Stomach (tissue), 9 donors: ENCODE data around the gene NAV2. TPM values are rescaled to one million over a fixed set of nuclear protein-coding genes. Genes with fewer than 3 reads are reported as not detected.
A peak's percentile ranks its signal among the peaks of the same experiment; 100 is the strongest.

ENCODE experiments used
- DNase-seq, 2 donors: peaks; one replicate each; pipeline versions ENCODE4 v3.0.0 to v3.0.0-alpha.2; 2013 to 2019
- H3K27ac ChIP-seq, 5 donors: fragments of 200-600 bp in 4 of 5; sonication (generic) in 4 of 5; one replicate each; pipeline ENCODE4 v1.5.1; 2013 to 2019; ENCODE audit warnings: mild to moderate bottlenecking in 1 of 5, moderate library complexity in 1 of 5
- H3K27me3 ChIP-seq, 3 donors: fragments of 200-600 bp; sonication (generic); one replicate each; pipeline ENCODE4 v1.5.1; 2017 to 2019; ENCODE audit warnings: mixed run types in 1 of 3
- H3K36me3 ChIP-seq, 4 donors: fragments of 200-600 bp; sonication (generic); 1 replicate in 3 of 4; 2 replicates in 1 of 4; pipeline ENCODE4 v1.5.1; 2016 to 2019
- H3K4me1 ChIP-seq, 4 donors: fragments of 200-600 bp; sonication (generic); one replicate each; pipeline ENCODE4 v1.5.1; 2016 to 2019
- H3K4me3 ChIP-seq, 4 donors: fragments of 200-600 bp; sonication (generic) in 3 of 4; one replicate each; pipeline ENCODE4 v1.5.1; 2016 to 2019; ENCODE audit warnings: mild to moderate bottlenecking in 1 of 4
- H3K9me3 ChIP-seq, 4 donors: fragments of 200-600 bp; sonication (generic); one replicate each; pipeline ENCODE4 v1.5.1; 2016 to 2019
- CTCF ChIP-seq, 7 experiments: fragments of 450-650 bp in 4 of 7; fragments of 200-600 bp in 3 of 7; sonication (generic) in 3 of 7; IDR thresholded peaks; one replicate each; pipeline ENCODE4 v1.5.1; 2016 to 2019; ENCODE audit warnings: antibody characterized with exemption in 7 of 7, control low read depth in 2 of 7, mild to moderate bottlenecking in 1 of 7
- EP300 ChIP-seq: sonication (generic); formaldehyde crosslinking; IDR thresholded peaks from one replicate; pipeline ENCODE4 v1.6.1; 2017; ENCODE audit warnings: antibody characterized with exemption
- POLR2A ChIP-seq, 4 donors: fragments of 450-650 bp; IDR thresholded peaks; one replicate each; pipeline ENCODE4 v1.6.1; 2016; ENCODE audit warnings: antibody characterized with exemption in 4 of 4, control low read depth in 2 of 4, mild to moderate bottlenecking in 1 of 4, moderate library complexity in 1 of 4
- POLR2AphosphoS5 ChIP-seq, 3 donors: sonication (generic); formaldehyde crosslinking; IDR thresholded peaks; one replicate each; pipeline ENCODE4 v1.6.1; 2016; ENCODE audit warnings: antibody characterized with exemption in 3 of 3
- WGBS, 5 donors: extraction: QIAGEN DNeasy Blood & Tissue Kit in 3 of 5; methylation state at CpG; one replicate each; pipeline versions ENCODE4 v1.1.5 to v1.1.7; 2013 to 2018; 5-methylcytosine and 5-hydroxymethylcytosine counted together
- intact Hi-C: fragments of 100-400 bp; cut with DNase I; formaldehyde crosslinking; loops from one replicate; pipeline ENCODE4 v1.15.1; 2023; ENCODE audit warnings: low total_unique reads
- polyA plus RNA-seq, 3 donors: library from polyadenylated mRNA; stranded (reverse); fragments of 200-250 nt; gene quantifications; one replicate each; pipeline ENCODE4 v1.2.3, GENCODE V29; 2013
- total RNA-seq, 5 donors: library from RNA; depleted of rRNA; stranded (reverse); fragments of >200 nt; gene quantifications; one replicate each; pipeline versions ENCODE4 v1.1.0 to v1.2.3, GENCODE V29; 2014 to 2016
- donor health status: healthy with polysubstance abuse.
- donor health status: Bipolar disorder and iron deficiency.
- donor health status: healthy.

Gene NAV2
- total and polyA plus RNA-seq, 8 donors = 1.8 to 92.4 (median 7.9) TPM

DNA sequence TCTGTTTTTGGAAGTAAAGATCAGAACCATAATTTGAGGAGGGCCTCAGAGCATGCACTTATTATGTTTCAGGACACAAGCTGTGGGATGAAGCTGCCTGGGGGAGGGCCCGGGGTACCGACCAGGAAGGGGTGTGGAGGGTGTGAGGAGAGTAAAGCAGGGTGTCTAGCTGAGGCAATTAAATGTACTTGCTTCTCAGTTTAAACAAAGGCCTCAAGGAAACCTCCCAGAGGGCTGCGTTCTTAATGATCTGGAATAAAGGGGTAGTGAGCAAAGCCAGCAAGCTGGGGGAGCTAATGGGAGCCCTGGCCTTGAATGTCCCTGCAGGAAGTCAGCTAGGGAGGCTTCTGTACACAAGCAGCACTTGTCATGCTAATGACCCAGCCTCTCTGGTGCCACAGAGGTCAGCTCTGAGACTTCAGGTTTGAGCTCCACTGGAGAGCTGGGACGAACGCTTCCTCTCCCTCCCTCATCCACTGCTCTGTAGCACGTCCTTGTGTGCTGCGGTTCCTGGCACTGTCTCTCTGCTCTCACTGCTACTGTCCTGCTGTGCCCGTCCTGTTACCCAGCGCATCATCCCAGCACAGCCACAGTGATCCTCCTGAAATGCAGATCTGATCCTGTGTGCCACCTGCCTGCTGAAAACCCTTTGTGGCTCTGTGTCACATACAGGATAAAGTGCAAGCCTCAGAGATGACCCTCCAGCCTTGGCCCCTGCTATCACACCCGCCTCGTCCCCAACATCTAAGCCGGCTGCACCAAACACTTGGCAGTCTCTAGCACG, 287.9 kb downstream of the NAV2 start:
- H3K27me3 ChIP-seq = no peaks in the 10 kb centered on the region
- peak overlapping the region in 1 of 5 donors; percentile 2 for H3K27ac ChIP-seq
- WGBS, 5 donors = 58 to 69% (median 66%) methylated on average over 13 of the region's 13 CpGs
- peak in 1 of 2 donors; percentile 75 for DNase-seq
- H3K36me3 ChIP-seq = peaks cover 0 to 11% (median 3%) of the 10 kb centered on the region in 4 donors
- TF ChIP-seq CTCF (IDR thresholded peaks at IDR 0.05) (no peak), POLR2A (IDR thresholded peaks at IDR 0.05) (no peak), EP300 (no peak)
- no peaks in the 10 kb centered on the region for H3K9me3 ChIP-seq
- no peak overlapping the region for H3K4me3 ChIP-seq
- intact Hi-C loops = no loop called here
- peaks cover 0 to 24% (median 10%) of the 10 kb centered on the region in 4 donors for H3K4me1 ChIP-seq

- WGBS, 5 donors = 69 to 77% (median 75%) methylated on average over 10 to 12 of the region's 12 CpGs
- no peak for TF ChIP-seq POLR2AphosphoS5 (IDR thresholded peaks at IDR 0.05)
- no peak for TF ChIP-seq CTCF (IDR thresholded peaks at IDR 0.05)
- no peak for TF ChIP-seq POLR2A (IDR thresholded peaks at IDR 0.05)
- TF ChIP-seq EP300 = no peak
- peak in 1 of 2 donors; percentile 44 for DNase-seq
These were observed 289.9 kb downstream of the NAV2 start for GRCh38 chr11:20002312-20003216.

GRCh38 chr11:20003351-20003750, 290.7 kb downstream of the NAV2 start:
- intact Hi-C loops = no loop called here
- no peaks in the 10 kb centered on the region for H3K27me3 ChIP-seq
- DNase-seq = peak in 1 of 2 donors; percentile 77
- H3K27ac ChIP-seq = peak overlapping the region in 3 of 5 donors; percentile 11 to 40 (median 15)
- no peak for TF ChIP-seq CTCF (IDR thresholded peaks at IDR 0.05)
- no peak for TF ChIP-seq EP300
- no peak for TF ChIP-seq POLR2A (IDR thresholded peaks at IDR 0.05)
- no peak for TF ChIP-seq POLR2AphosphoS5 (IDR thresholded peaks at IDR 0.05)
- no peaks in the 10 kb centered on the region for H3K9me3 ChIP-seq
- peaks cover 0 to 11% (median under 1%) of the 10 kb centered on the region in 4 donors for H3K36me3 ChIP-seq
- no peak overlapping the region for H3K4me3 ChIP-seq
- WGBS, 5 donors = 38 to 79% (median 59%) methylated on average over 4 of the region's 4 CpGs
- H3K4me1 ChIP-seq = peaks cover 0 to 36% (median 15%) of the 10 kb centered on the region in 4 donors

More at GRCh38 chr11:20002312-20003216, 289.9 kb downstream of the NAV2 start:
- intact Hi-C loops = no loop called here
- Histone ChIP-seq H3K9me3 (no peaks in the 10 kb centered on the region), H3K4me3 (no peak overlapping the region), H3K36me3 (peaks cover 0 to 11% (median 3%) of the 10 kb centered on the region in 4 donors), H3K27ac (peak overlapping the region in 4 of 5 donors; percentile 4 to 40 (median 18)), H3K4me1 (peaks cover 0 to 28% (median 12%) of the 10 kb centered on the region in 4 donors), H3K27me3 (no peaks in the 10 kb centered on the region)

- peaks cover 0 to 11% (median 0%) of the 10 kb centered on the region in 4 donors for H3K36me3 ChIP-seq
- no peaks in the 10 kb centered on the region for H3K9me3 ChIP-seq
- no peak overlapping the region for H3K27ac ChIP-seq
- intact Hi-C loops = no loop called here
- no peak for DNase-seq
- no peaks in the 10 kb centered on the region for H3K27me3 ChIP-seq
- TF ChIP-seq CTCF (IDR thresholded peaks at IDR 0.05) = no peak
- no peak for TF ChIP-seq POLR2A (IDR thresholded peaks at IDR 0.05)
- no peak for TF ChIP-seq POLR2AphosphoS5 (IDR thresholded peaks at IDR 0.05)
- TF ChIP-seq EP300 = no peak
- 77 to 92% (median 87%) methylated on average over 3 of the region's 3 CpGs for WGBS, 5 donors
- H3K4me1 ChIP-seq = peaks cover 0 to 39% (median 21%) of the 10 kb centered on the region in 4 donors
- no peak overlapping the region for H3K4me3 ChIP-seq
These were observed 292.2 kb downstream of the NAV2 start for GRCh38 chr11:20004866-20005265.
